ENCODE results near the gene FOXP1.

The FOXP1 gene

DNA sequence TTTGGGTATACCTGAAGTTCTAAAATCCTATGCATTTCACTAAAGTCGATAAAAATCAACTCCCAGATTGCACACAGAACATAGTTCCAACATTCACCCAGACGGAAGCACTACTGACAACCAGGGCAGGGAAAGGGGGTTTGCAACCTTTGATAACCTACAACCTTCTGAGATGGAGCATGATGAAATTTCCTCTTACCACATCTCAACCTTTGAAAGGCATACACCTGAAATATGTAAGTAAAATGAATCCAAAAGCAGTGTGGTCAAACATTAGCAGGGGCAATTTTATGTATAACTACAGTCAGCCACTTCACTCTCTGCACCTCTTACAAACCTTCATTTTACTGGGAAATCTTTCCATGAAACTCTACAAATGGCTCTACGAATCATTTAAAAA is 184.1 kb downstream of the FOXP1 start:
- H3K4me3 ChIP-seq (ENCODE audit: low read length), result no peak overlapping the region
- DNase-seq (ENCODE audit: low read depth, low spot score), result no peak

GRCh38 chr3:71398157-71398836 is 185.2 kb downstream of the FOXP1 start:
- peak; percentile 12 for DNase-seq (ENCODE audit: low read depth, low spot score)
- H3K4me3 ChIP-seq (ENCODE audit: low read length), result no peak overlapping the region

- H3K4me3 ChIP-seq (ENCODE audit: low read length), result no peak overlapping the region
- DNase-seq (ENCODE audit: low read depth, low spot score), result no peak
These were observed 185.8 kb downstream of the FOXP1 start for GRCh38 chr3:71397726-71398125.

GRCh38 chr3:71397046-71397445 is 186.5 kb downstream of the FOXP1 start:
- no peak for DNase-seq (ENCODE audit: low read depth, low spot score)
- H3K4me3 ChIP-seq (ENCODE audit: low read length), result no peak overlapping the region

DNA sequence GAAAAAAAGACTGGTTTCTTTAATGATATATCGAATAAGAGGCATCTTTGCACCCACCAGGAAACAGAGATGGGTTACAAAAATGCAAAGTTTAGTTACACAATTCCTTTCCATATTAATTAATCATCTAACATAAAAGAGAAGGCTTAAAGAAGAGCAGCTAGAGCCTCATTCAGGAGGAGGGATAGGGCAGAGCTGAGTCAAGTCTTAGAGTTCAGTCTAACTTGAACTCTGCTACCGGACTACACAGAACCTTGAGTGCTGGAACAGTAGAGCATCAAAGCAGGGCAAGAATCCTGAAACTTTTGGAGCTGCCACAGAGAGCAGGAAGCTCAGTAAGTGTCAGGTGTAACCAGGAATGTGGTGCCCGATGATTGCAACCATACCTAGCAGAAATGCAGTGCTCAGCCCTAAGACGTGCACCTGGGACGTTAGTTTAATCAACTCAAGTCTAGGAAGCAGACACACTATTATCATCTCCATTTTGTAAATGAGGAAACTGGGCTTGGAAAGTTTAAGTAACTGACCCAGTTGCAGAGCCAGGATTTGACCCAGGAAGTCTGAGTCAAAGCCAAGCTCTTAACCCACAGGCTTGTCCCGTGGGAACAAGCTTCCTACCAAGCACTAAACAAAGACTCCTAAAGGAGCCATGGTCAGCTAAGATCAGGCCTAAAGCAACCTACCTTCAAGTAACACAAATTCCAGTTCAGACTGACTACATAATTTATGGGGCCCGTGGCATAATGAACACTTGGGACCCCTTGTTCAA is 187.4 kb downstream of the FOXP1 start:
- DNase-seq (ENCODE audit: low read depth, low spot score), result no peak
- H3K4me3 ChIP-seq (ENCODE audit: low read length), result no peak overlapping the region

- DNase-seq (ENCODE audit: low read depth, low spot score), result no peak
- H3K4me3 ChIP-seq (ENCODE audit: low read length), result no peak overlapping the region
These were observed 188.1 kb downstream of the FOXP1 start for GRCh38 chr3:71395470-71395869.

DNA sequence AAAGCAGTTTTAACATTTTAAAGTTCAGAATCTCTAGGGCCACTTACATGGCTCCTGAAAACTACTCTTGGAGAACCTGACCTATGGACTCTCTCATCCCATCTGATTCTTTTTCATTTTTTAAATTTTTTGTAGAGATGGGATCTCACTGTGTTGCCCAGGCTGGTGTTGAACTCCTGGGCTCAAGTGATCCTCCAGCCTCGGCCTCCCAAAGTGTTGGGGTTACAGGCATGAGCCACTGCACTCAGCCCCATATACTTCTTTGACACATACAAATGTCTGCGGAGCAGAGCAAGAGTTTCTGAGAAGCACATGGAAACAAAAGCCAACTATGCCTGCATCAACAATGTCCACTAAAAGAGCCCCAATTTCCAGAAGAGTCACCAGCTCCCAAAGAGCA is 189.8 kb downstream of the FOXP1 start:
- no peak for DNase-seq (ENCODE audit: low read depth, low spot score)
- H3K4me3 ChIP-seq (ENCODE audit: low read length), result no peak overlapping the region

DNA sequence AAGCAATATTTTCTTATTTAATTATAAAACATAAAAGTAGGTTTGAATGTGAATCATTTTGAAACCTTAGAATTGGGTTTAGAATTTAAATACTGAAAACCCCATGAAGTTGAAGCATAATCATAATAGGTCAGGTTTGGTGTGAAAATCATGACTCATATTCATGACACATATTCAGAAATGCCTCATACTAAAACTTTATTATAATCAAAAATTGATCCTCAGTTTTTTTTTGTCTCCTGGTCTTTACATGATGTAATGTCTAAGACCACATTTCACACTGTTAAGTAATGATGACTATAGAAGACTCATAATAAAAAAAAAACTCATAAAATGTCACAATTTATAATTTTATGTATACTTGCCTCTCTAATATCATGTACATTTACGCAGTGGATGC is 190.4 kb downstream of the FOXP1 start:
- no peak overlapping the region for H3K4me3 ChIP-seq (ENCODE audit: low read length)
- DNase-seq (ENCODE audit: low read depth, low spot score), result no peak

DNA sequence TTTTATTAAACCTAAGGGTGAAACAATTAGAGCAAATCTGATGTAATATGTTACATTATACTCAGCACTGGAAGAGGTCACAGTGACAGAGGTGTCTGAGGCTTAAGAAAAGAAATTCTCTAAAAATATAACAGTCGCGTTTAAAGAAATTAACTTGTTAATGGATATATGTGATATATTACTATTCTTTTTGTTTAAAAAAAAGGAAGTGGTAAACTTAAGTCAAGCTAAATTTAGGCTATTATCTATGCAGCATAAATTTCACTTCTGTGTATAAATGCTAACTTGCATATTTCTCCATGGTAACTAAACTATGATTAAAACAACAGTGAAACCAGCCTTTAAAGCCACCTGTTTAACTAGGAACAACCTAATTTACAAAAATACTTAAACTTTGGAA is 191.3 kb downstream of the FOXP1 start:
- DNase-seq (ENCODE audit: low read depth, low spot score), result no peak
- no peak overlapping the region for H3K4me3 ChIP-seq (ENCODE audit: low read length)

GRCh38 chr3:71391361-71391760 is 192.2 kb downstream of the FOXP1 start:
- H3K4me3 ChIP-seq (ENCODE audit: low read length), result no peak overlapping the region
- no peak for DNase-seq (ENCODE audit: low read depth, low spot score)

GRCh38 chr3:71389911-71390573 is 193.5 kb downstream of the FOXP1 start:
- H3K4me3 ChIP-seq (ENCODE audit: low read length), result no peak overlapping the region
- peak; percentile 33 for DNase-seq (ENCODE audit: low read depth, low spot score)

DNA sequence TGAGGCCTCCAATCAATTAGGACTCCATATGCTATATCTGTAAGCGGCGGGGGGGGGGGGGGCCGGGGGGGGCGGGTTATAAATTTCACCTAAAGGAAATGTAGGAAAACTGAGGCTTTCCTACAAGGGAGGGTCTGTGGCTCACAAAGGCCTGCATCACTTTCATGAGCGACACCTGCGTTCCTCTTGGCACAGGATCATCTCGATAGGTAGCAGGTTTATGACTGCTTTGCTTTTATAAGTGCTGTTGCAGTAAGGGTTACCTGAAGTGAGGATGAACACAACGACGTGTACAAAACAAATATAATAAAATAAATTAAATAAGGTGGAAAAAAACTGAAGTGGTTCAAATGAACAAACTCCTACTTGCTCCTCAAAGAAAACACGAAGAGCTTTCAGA is 194.3 kb downstream of the FOXP1 start:
- no peak overlapping the region for H3K4me3 ChIP-seq (ENCODE audit: low read length)
- DNase-seq (ENCODE audit: low read depth, low spot score), result no peak

DNA sequence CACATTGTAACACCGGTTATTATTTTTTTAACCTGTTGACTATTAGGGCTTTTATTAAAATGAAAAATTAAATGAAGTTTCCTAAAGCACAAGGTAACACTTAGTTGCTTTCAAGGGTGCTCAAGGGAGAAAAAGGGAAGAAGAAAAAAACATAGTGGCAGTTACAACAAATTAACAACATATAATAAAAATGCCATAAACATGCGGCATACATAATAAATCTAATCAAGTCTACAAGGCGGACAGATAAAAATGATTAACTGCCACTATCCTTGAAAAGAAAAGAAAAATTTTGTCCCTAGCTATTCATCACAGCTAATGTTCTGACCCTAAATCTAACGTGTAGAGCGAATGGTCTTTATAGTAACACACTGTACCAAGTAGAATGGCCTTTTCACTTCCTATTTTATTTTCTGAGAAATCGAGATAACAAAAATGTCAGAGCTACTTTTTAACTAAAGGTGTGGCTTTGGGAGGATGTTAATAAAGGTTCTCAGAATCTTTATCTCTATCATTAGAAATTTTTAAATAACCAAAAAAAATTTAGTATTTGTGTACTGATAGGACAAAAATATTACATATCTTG is 194.9 kb downstream of the FOXP1 start:
- no peak for DNase-seq (ENCODE audit: low read depth, low spot score)
- no peak overlapping the region for H3K4me3 ChIP-seq (ENCODE audit: low read length)

- no peak for DNase-seq (ENCODE audit: low read depth, low spot score)
- H3K4me3 ChIP-seq (ENCODE audit: low read length), result no peak overlapping the region
These were observed 195.9 kb downstream of the FOXP1 start for GRCh38 chr3:71387586-71387985.

DNA sequence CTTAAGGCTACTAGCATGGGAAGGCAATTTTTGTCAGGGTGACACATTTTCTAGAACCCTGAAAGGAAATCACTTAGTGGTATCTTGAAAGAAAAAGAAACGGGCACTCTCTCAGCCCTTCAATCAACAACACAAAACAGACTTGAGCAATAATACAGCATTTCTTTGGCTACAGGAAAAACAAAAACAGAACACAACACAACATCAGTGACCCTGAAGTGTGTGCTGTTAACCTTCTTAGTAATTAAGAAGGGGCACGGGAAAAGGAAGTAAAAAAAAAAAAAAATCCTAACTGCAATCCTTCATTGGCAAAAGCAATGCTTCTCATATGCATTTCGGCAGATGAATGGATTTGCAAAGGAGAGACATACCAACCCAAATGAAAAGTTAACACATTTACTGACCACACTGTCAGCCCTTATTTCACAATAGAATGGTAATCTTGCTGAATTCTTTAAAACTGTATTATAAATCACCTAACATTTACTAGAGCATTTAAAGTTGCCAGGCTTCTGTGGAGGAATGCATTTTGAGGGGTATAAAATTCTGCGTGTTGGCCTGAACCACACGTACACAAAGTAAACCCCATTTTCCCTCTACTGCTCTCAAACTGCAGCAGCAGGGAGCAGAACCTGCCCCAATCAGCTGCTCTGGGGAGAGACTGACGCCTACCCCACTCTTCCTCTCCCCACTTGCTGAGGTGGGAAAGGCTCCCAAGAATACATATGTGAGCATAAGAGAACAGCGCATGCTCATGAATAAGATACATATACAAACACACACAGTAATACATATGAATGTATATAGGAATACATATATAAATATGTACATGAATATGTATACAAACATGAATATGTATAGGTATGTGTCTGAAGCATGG is 198.5 kb downstream of the FOXP1 start:
- no peak overlapping the region for H3K4me3 ChIP-seq (ENCODE audit: low read length)
- DNase-seq (ENCODE audit: low read depth, low spot score), result no peak

GRCh38 chr3:71384388-71384787 is 199.1 kb downstream of the FOXP1 start:
- H3K4me3 ChIP-seq (ENCODE audit: low read length), result no peak overlapping the region
- DNase-seq (ENCODE audit: low read depth, low spot score), result no peak

GRCh38 chr3:71380096-71380495 is 203.4 kb downstream of the FOXP1 start:
- DNase-seq (ENCODE audit: low read depth, low spot score), result no peak
- H3K4me3 ChIP-seq (ENCODE audit: low read length), result no peak overlapping the region

DNA sequence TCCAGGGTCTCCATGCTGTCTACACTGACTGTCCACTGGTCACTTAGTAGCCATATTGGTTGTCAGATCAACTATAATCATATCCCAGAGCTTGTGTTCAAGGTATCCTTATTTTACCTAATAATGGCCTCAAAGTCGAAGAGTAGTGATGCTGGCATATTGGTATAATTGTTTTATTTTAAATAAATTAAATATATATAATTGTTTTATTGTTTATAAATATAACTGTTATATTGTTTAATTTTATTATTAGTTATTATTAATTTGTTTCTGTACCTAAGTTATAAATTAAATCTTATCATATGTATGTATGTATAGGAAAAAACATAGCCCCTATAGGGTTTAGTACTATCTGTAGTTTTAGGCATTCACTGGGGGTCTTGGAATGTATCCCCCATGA is 205.0 kb downstream of the FOXP1 start:
- DNase-seq (ENCODE audit: low read depth, low spot score), result no peak
- no peak overlapping the region for H3K4me3 ChIP-seq (ENCODE audit: low read length)

DNA sequence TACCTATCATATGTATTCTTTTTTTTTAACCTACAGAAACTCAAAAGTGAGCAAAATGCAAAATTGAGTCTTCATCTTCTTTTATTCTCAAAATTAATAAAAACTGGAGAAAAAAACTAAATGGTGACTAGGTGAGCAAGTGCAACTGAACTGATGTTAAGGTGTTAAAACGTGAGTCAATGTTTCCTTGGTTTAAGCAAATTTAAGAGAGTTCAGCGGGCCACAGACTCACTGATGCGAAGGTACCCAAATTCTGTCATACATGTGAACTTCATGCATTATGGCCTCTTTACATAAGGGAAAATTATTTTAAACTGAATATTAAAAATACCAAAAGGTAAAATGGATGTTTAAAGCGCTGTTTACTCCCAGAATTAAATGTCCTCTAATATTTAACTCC is 206.6 kb downstream of the FOXP1 start:
- DNase-seq (ENCODE audit: low read depth, low spot score), result no peak
- no peak overlapping the region for H3K4me3 ChIP-seq (ENCODE audit: low read length)

All from Jurkat, Clone E6-1 (cell line).